ENCODE measurements around the gene MAPT. TPM values are rescaled to one million over a fixed set of nuclear protein-coding genes. Genes with fewer than 3 reads are reported as not detected.

The MAPT gene
- polyA plus RNA-seq, 3 donors: 0.04 TPM; not detected in 2

GRCh38 chr17:45906927-45907622, 12.7 kb downstream of the MAPT start:
- H3K9me3 ChIP-seq (replicated peaks in 1 of 2; ENCODE audit: control insufficient read depth in 1 of 2, insufficient read depth in 1 of 2, low read length in 2 of 2): no peaks in the 10 kb centered on the region
- H4K20me1 ChIP-seq (ENCODE audit: insufficient read depth, low read length): no peaks in the 10 kb centered on the region
- no peak overlapping the region for H3K4me3 ChIP-seq (replicated peaks in 1 of 3; ENCODE audit: low read depth in 2 of 3, low read length in 3 of 3)
- Mint-ChIP-seq H3K27me3 (ENCODE audit: low read depth in 3 of 3) (peaks cover 22 to 31% (median 27%) of the 10 kb centered on the region in 3 donors), H3K36me3 (no peaks in the 10 kb centered on the region), H3K27ac (no peak overlapping the region), H3K4me1 (no peaks in the 10 kb centered on the region), H3K4me3 (no peak overlapping the region), H3K9me3 (peaks cover 0 to 4% (median under 1%) of the 10 kb centered on the region in 7 donors)
- H2AFZ ChIP-seq (ENCODE audit: insufficient read depth, low read depth, low read length, poor library complexity, severe bottlenecking): no peak overlapping the region
- peaks cover 0 to 2% of the 10 kb centered on the region in 2 donors for H3K27me3 ChIP-seq (ENCODE audit: control insufficient read depth in 2 of 2, insufficient read depth in 2 of 2, low read length in 2 of 2)
- H3K36me3 ChIP-seq (replicated peaks in 1 of 2; ENCODE audit: control insufficient read depth in 1 of 2, insufficient read depth in 2 of 2, low read length in 2 of 2): no peaks in the 10 kb centered on the region
- no peak overlapping the region for H3K9ac ChIP-seq (ENCODE audit: insufficient read depth, low read length, poor library complexity, severe bottlenecking)
- H3K27ac ChIP-seq (ENCODE audit: low read depth in 1 of 2, low read length in 2 of 2): no peak overlapping the region
- H3K4me2 ChIP-seq (replicated peaks; ENCODE audit: extremely low read depth, low read length, poor library complexity, severe bottlenecking): no peak overlapping the region
- no peak for DNase-seq
- 87% methylated on average over 13 of the region's 15 CpGs for WGBS (ENCODE audit: insufficient coverage)
- TF ChIP-seq CTCF (IDR thresholded peaks at IDR 0.05): no peak
- no peaks in the 10 kb centered on the region for H3K4me1 ChIP-seq (ENCODE audit: control insufficient read depth in 1 of 2, insufficient read depth in 2 of 2, low read length in 2 of 2)
- intact Hi-C loops (cut with micrococcal nuclease): no loop called here
- no peaks in the 10 kb centered on the region for H3K79me2 ChIP-seq (ENCODE audit: insufficient read depth, low read length)

- Histone ChIP-seq H3K9ac (ENCODE audit: insufficient read depth, low read length, poor library complexity, severe bottlenecking) (no peak overlapping the region), H4K20me1 (ENCODE audit: insufficient read depth, low read length) (no peaks in the 10 kb centered on the region), H3K27ac (ENCODE audit: low read depth in 1 of 2, low read length in 2 of 2) (no peak overlapping the region), H3K79me2 (ENCODE audit: insufficient read depth, low read length) (no peaks in the 10 kb centered on the region), H3K27me3 (ENCODE audit: control insufficient read depth in 2 of 2, insufficient read depth in 2 of 2, low read length in 2 of 2) (peaks cover 0 to 2% of the 10 kb centered on the region in 2 donors), H2AFZ (ENCODE audit: insufficient read depth, low read depth, low read length, poor library complexity, severe bottlenecking) (no peak overlapping the region), H3K4me3 (replicated peaks in 1 of 3; ENCODE audit: low read depth in 2 of 3, low read length in 3 of 3) (no peak overlapping the region), H3K36me3 (replicated peaks in 1 of 2; ENCODE audit: control insufficient read depth in 1 of 2, insufficient read depth in 2 of 2, low read length in 2 of 2) (no peaks in the 10 kb centered on the region), H3K9me3 (replicated peaks in 1 of 2; ENCODE audit: control insufficient read depth in 1 of 2, insufficient read depth in 1 of 2, low read length in 2 of 2) (peaks cover 0 to 4% of the 10 kb centered on the region in 2 donors), H3K4me1 (ENCODE audit: control insufficient read depth in 1 of 2, insufficient read depth in 2 of 2, low read length in 2 of 2) (no peaks in the 10 kb centered on the region), H3K4me2 (replicated peaks; ENCODE audit: extremely low read depth, low read length, poor library complexity, severe bottlenecking) (no peak overlapping the region)
- DNase-seq: no peak
- Mint-ChIP-seq H3K9me3 (peaks cover 0 to 8% (median 5%) of the 10 kb centered on the region in 7 donors), H3K36me3 (no peaks in the 10 kb centered on the region), H3K27me3 (ENCODE audit: low read depth in 3 of 3) (peaks cover 23 to 35% (median 27%) of the 10 kb centered on the region in 3 donors), H3K4me1 (no peaks in the 10 kb centered on the region), H3K4me3 (no peak overlapping the region), H3K27ac (no peak overlapping the region)
- intact Hi-C loops (cut with micrococcal nuclease): no loop called here
- no peak for TF ChIP-seq CTCF (IDR thresholded peaks at IDR 0.05)
- 86% methylated on average over 6 of the region's 11 CpGs for WGBS (ENCODE audit: insufficient coverage)
These were observed 13.5 kb downstream of the MAPT start for GRCh38 chr17:45907750-45908395.
